ENCODE measurements around the gene MED22.

MED22 gene

DNA sequence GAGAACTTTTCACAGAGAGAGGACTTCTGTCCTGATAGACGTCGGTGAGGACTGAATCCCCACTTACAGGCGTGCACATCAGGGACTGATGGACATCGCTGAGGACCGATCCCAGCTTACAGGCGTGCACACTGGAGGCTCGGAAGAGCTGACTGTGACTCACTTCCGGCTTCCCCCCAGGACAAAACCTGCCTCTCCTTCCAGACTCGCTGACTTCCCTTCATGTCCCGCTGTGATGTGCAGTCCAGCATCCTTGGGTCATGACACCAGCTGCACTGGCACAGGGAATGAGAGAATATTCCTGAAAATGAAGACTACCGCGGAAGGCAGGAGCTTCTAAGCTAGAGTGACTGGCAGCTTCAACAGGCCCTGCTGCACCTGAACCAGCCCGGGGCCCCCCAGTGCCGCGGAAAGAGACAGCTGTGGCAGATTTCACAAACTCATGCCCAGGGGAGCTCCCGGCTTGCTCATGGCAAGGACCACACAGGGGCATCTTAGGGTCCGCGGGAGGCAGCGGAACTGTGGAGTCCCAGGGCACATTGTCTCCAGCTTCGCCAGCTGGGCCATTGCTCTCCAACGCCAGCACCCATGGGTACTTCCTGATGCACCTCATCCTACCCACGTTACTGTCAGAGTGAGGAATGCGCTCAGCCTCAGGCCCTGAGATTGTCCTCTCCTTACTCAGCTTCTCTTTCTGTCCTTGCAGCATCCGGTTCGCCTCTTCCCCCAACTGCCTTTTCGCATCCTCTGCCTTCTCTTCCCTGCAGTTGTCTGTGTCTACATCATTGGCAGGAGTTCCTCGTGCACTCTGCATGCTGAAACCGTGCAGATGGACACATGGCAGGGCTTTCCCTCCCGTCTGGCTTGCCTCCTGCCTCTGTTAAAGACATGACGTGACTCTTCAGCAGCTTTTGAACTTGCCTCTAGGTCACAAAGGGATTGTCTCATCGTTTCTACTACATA lies 41.4 kb downstream of the MED22 start:
- Histone ChIP-seq H2AK5ac (ENCODE audit: low read length, severe bottlenecking) (no peak overlapping the region), H2BK120ac (ENCODE audit: low read depth, low read length) (no peak overlapping the region), H3K18ac (ENCODE audit: low read depth in 1 of 2, low read length in 2 of 2) (no peak overlapping the region), H4K91ac (ENCODE audit: low read length) (no peak overlapping the region), H3K27me3 (ENCODE audit: control insufficient read depth in 1 of 2, insufficient read depth in 1 of 2, low read length in 2 of 2) (peaks cover 3 to 57% of the 10 kb centered on the region in 2 experiments), H4K8ac (ENCODE audit: low read length) (no peak overlapping the region), H3K9ac (ENCODE audit: low read length) (no peak overlapping the region), H3K4ac (ENCODE audit: low read depth in 1 of 2, low read length in 2 of 2) (no peak overlapping the region), H3K36me3 (ENCODE audit: control insufficient read depth in 1 of 2, insufficient read depth in 2 of 2, low read depth in 1 of 2, low read length in 2 of 2) (no peaks in the 10 kb centered on the region), H3K14ac (ENCODE audit: low read length in 2 of 2) (no peak overlapping the region), H3K79me1 (replicated peaks; ENCODE audit: low read length, poor library complexity, severe bottlenecking) (no peaks in the 10 kb centered on the region), H3K9me3 (ENCODE audit: control insufficient read depth, low read length) (no peaks in the 10 kb centered on the region), H2BK15ac (ENCODE audit: low read depth, poor library complexity, severe bottlenecking) (no peak overlapping the region), H2BK5ac (ENCODE audit: low read depth, low read length, poor library complexity, severe bottlenecking) (no peak overlapping the region), H3K4me2 (ENCODE audit: low read length, poor library complexity, severe bottlenecking) (no peak overlapping the region), H2AFZ (ENCODE audit: low read depth, low read length) (no peak overlapping the region), H3K27ac (ENCODE audit: low read length, poor library complexity, severe bottlenecking) (no peak overlapping the region), H2BK12ac (ENCODE audit: low read length in 2 of 2) (no peak overlapping the region), H3K4me1 (ENCODE audit: control insufficient read depth, insufficient read depth, low read depth, low read length) (peaks cover 12% of the 10 kb centered on the region), H3K23ac (ENCODE audit: low read length in 2 of 2) (no peak overlapping the region), H3K4me3 (ENCODE audit: insufficient read depth in 1 of 2, low read depth in 1 of 2, low read length in 2 of 2) (no peak overlapping the region)
- WGBS, result 86% methylated on average over 30 of the region's 31 CpGs
- no peak for DNase-seq

DNA sequence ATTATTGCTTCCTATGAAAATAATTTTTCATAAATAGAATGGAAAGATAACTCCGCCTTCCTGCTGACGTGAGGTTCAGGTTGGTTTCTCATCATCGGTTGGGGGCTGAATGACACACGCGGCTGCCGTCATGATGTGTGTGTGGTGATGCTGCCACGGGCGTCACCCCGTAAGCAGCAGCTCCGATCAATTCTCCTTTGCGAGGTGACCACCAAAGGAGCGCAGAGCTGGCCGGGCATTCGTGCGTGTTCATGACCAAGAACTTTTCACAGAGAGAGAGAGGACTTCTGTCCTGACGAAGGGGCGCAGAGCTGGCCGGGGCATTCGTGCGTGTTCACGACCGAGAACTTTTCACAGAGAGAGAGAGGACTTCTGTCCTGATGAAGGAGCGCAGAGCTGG lies 42.2 kb downstream of the MED22 start:
- 86% methylated on average over 17 of the region's 23 CpGs for WGBS
- no peak overlapping the region for H3K18ac ChIP-seq (ENCODE audit: low read depth in 1 of 2, low read length in 2 of 2)
- H3K4me3 ChIP-seq (ENCODE audit: insufficient read depth in 1 of 2, low read depth in 1 of 2, low read length in 2 of 2), result no peak overlapping the region

GRCh38 chr9:133304477-133305377 lies 43.2 kb downstream of the MED22 start:
- Histone ChIP-seq H4K8ac (ENCODE audit: low read length) (no peak overlapping the region), H3K9me3 (ENCODE audit: control insufficient read depth, low read length) (no peaks in the 10 kb centered on the region), H3K23ac (ENCODE audit: low read length in 2 of 2) (no peak overlapping the region), H3K4me3 (ENCODE audit: insufficient read depth in 1 of 2, low read depth in 1 of 2, low read length in 2 of 2) (no peak overlapping the region), H2BK15ac (ENCODE audit: low read depth, poor library complexity, severe bottlenecking) (no peak overlapping the region), H3K4me1 (ENCODE audit: control insufficient read depth, insufficient read depth, low read depth, low read length) (peaks cover 12% of the 10 kb centered on the region), H2AK5ac (ENCODE audit: low read length, severe bottlenecking) (no peak overlapping the region), H3K4ac (ENCODE audit: low read depth in 1 of 2, low read length in 2 of 2) (no peak overlapping the region), H2BK120ac (ENCODE audit: low read depth, low read length) (no peak overlapping the region), H3K9ac (ENCODE audit: low read length) (no peak overlapping the region), H4K91ac (ENCODE audit: low read length) (no peak overlapping the region), H3K18ac (ENCODE audit: low read depth in 1 of 2, low read length in 2 of 2) (no peak overlapping the region), H3K4me2 (ENCODE audit: low read length, poor library complexity, severe bottlenecking) (no peak overlapping the region), H2AFZ (ENCODE audit: low read depth, low read length) (no peak overlapping the region), H3K36me3 (ENCODE audit: control insufficient read depth in 1 of 2, insufficient read depth in 2 of 2, low read depth in 1 of 2, low read length in 2 of 2) (no peaks in the 10 kb centered on the region), H2BK12ac (ENCODE audit: low read length in 2 of 2) (no peak overlapping the region), H3K27me3 (ENCODE audit: control insufficient read depth in 1 of 2, insufficient read depth in 1 of 2, low read length in 2 of 2) (peaks cover 3 to 64% of the 10 kb centered on the region in 2 experiments), H3K27ac (ENCODE audit: low read length, poor library complexity, severe bottlenecking) (no peak overlapping the region), H3K79me1 (replicated peaks; ENCODE audit: low read length, poor library complexity, severe bottlenecking) (no peaks in the 10 kb centered on the region), H3K14ac (ENCODE audit: low read length in 2 of 2) (no peak overlapping the region), H2BK5ac (ENCODE audit: low read depth, low read length, poor library complexity, severe bottlenecking) (no peak overlapping the region)
- no peak for DNase-seq
- WGBS, result 89% methylated on average over 38 of the region's 38 CpGs

More for the DNA sequence above, 42.2 kb downstream of the MED22 start:
- no peak overlapping the region for H2AK5ac ChIP-seq (ENCODE audit: low read length, severe bottlenecking)
- H2BK12ac ChIP-seq (ENCODE audit: low read length in 2 of 2), result no peak overlapping the region
- no peaks in the 10 kb centered on the region for H3K9me3 ChIP-seq (ENCODE audit: control insufficient read depth, low read length)
- H3K9ac ChIP-seq (ENCODE audit: low read length), result no peak overlapping the region
- no peak overlapping the region for H2AFZ ChIP-seq (ENCODE audit: low read depth, low read length)
- no peaks in the 10 kb centered on the region for H3K36me3 ChIP-seq (ENCODE audit: control insufficient read depth in 1 of 2, insufficient read depth in 2 of 2, low read depth in 1 of 2, low read length in 2 of 2)
- no peak for DNase-seq
- H3K4me2 ChIP-seq (ENCODE audit: low read length, poor library complexity, severe bottlenecking), result no peak overlapping the region
- H4K91ac ChIP-seq (ENCODE audit: low read length), result no peak overlapping the region
- H3K14ac ChIP-seq (ENCODE audit: low read length in 2 of 2), result no peak overlapping the region
- no peak overlapping the region for H2BK5ac ChIP-seq (ENCODE audit: low read depth, low read length, poor library complexity, severe bottlenecking)
- H3K27me3 ChIP-seq (ENCODE audit: control insufficient read depth in 1 of 2, insufficient read depth in 1 of 2, low read length in 2 of 2), result peaks cover 3 to 62% of the 10 kb centered on the region in 2 experiments
- no peak overlapping the region for H2BK120ac ChIP-seq (ENCODE audit: low read depth, low read length)
- peaks cover 12% of the 10 kb centered on the region for H3K4me1 ChIP-seq (ENCODE audit: control insufficient read depth, insufficient read depth, low read depth, low read length)
- no peak overlapping the region for H3K23ac ChIP-seq (ENCODE audit: low read length in 2 of 2)
- H2BK15ac ChIP-seq (ENCODE audit: low read depth, poor library complexity, severe bottlenecking), result no peak overlapping the region
- H3K79me1 ChIP-seq (replicated peaks; ENCODE audit: low read length, poor library complexity, severe bottlenecking), result no peaks in the 10 kb centered on the region
- no peak overlapping the region for H4K8ac ChIP-seq (ENCODE audit: low read length)
- H3K4ac ChIP-seq (ENCODE audit: low read depth in 1 of 2, low read length in 2 of 2), result no peak overlapping the region
- H3K27ac ChIP-seq (ENCODE audit: low read length, poor library complexity, severe bottlenecking), result no peak overlapping the region

- Histone ChIP-seq H3K23ac (ENCODE audit: low read length in 2 of 2) (no peak overlapping the region), H3K4me2 (ENCODE audit: low read length, poor library complexity, severe bottlenecking) (no peak overlapping the region), H3K27ac (ENCODE audit: low read length, poor library complexity, severe bottlenecking) (no peak overlapping the region), H3K4me1 (ENCODE audit: control insufficient read depth, insufficient read depth, low read depth, low read length) (peaks cover 12% of the 10 kb centered on the region), H4K8ac (ENCODE audit: low read length) (no peak overlapping the region), H3K79me1 (replicated peaks; ENCODE audit: low read length, poor library complexity, severe bottlenecking) (no peaks in the 10 kb centered on the region), H2AFZ (ENCODE audit: low read depth, low read length) (no peak overlapping the region), H3K18ac (ENCODE audit: low read depth in 1 of 2, low read length in 2 of 2) (no peak overlapping the region), H4K91ac (ENCODE audit: low read length) (no peak overlapping the region), H2AK5ac (ENCODE audit: low read length, severe bottlenecking) (no peak overlapping the region), H2BK5ac (ENCODE audit: low read depth, low read length, poor library complexity, severe bottlenecking) (no peak overlapping the region), H3K9ac (ENCODE audit: low read length) (no peak overlapping the region), H3K36me3 (ENCODE audit: control insufficient read depth in 1 of 2, insufficient read depth in 2 of 2, low read depth in 1 of 2, low read length in 2 of 2) (no peaks in the 10 kb centered on the region), H2BK15ac (ENCODE audit: low read depth, poor library complexity, severe bottlenecking) (no peak overlapping the region), H3K4me3 (ENCODE audit: insufficient read depth in 1 of 2, low read depth in 1 of 2, low read length in 2 of 2) (no peak overlapping the region), H3K9me3 (ENCODE audit: control insufficient read depth, low read length) (no peaks in the 10 kb centered on the region), H2BK120ac (ENCODE audit: low read depth, low read length) (no peak overlapping the region), H3K4ac (ENCODE audit: low read depth in 1 of 2, low read length in 2 of 2) (no peak overlapping the region), H3K14ac (ENCODE audit: low read length in 2 of 2) (no peak overlapping the region), H2BK12ac (ENCODE audit: low read length in 2 of 2) (no peak overlapping the region), H3K27me3 (ENCODE audit: control insufficient read depth in 1 of 2, insufficient read depth in 1 of 2, low read length in 2 of 2) (peaks cover 3 to 63% of the 10 kb centered on the region in 2 experiments)
- 82% methylated on average over 13 of the region's 13 CpGs for WGBS
- DNase-seq, result no peak
These were observed 43.8 kb downstream of the MED22 start for GRCh38 chr9:133304158-133304470.

Measured in mesenchymal stem cell (in vitro differentiated cells and primary cell).